ACC112 (cell line): ENCODE data around the gene METAP2.
"Not testable (repeated sequence)": the region's sequence is repeated elsewhere in the genome, so short reads cannot be mapped to it uniquely, and the experiment has no call there.

Experiments
- H2AFZ ChIP-seq: fragments of 200-600 bp; sonication (generic); one replicate; pipeline ENCODE4 v1.6.0; 2017; ENCODE audit warnings: antibody characterized with exemption, low read length; ENCODE audit not compliant: unreplicated experiment
- H3K27ac ChIP-seq: fragments of 200-600 bp; sonication (generic); 2 replicates; pipeline ENCODE4 v1.5.1; 2014; ENCODE audit warnings: low read depth, mild to moderate bottlenecking, antibody characterized with exemption, low read length, moderate library complexity
- H3K27me3 ChIP-seq: fragments of 200-600 bp; sonication (generic); 2 replicates; pipeline ENCODE4 v1.6.1; 2014; ENCODE audit warnings: mild to moderate bottlenecking, antibody characterized with exemption, low read length, moderate library complexity, mixed read lengths; ENCODE audit not compliant: insufficient read depth
- H3K36me3 ChIP-seq: fragments of 200-600 bp; sonication (generic); 2 replicates; pipeline ENCODE4 v1.6.1; 2016; ENCODE audit warnings: mild to moderate bottlenecking, antibody characterized with exemption, low read length, moderate library complexity, mixed read lengths; ENCODE audit not compliant: insufficient read depth
- H3K4me1 ChIP-seq: fragments of 200-600 bp; sonication (generic); one replicate; pipeline ENCODE4 v1.6.1; 2016; ENCODE audit warnings: low read length, mixed read lengths; ENCODE audit not compliant: insufficient read depth, unreplicated experiment, control insufficient read depth
- H3K4me3 ChIP-seq: fragments of 200-600 bp; sonication (generic); 2 replicates; pipeline ENCODE4 v1.5.1; 2014; ENCODE audit warnings: mild to moderate bottlenecking, low read depth, low read length
- H3K79me2 ChIP-seq: fragments of 200-600 bp; sonication (generic); one replicate; pipeline ENCODE4 v1.6.0; 2016; ENCODE audit warnings: low read length; ENCODE audit not compliant: control insufficient read depth, unreplicated experiment, insufficient read depth

Gene METAP2

DNA sequence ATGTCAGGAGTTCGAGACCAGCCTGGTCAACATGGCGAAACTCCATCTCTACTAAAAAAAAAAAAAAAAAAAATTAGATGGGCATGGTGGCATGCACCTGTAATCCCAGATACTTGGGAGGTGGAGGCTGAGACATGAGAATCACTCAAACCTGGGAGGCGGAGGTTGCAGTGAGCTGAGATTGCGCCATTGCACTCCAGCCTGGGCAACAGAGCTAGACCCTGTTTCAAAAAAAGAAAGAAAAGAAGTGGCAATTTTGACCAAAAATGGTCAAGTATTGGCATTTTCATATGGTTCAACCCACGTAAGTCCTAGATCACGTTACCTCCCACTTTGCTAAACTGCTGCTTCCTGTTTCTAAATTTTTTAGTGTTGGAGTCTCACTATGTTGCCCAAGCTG, 8.6 kb downstream of the METAP2 start:
- peaks cover 38% of the 10 kb centered on the region for H3K36me3 ChIP-seq
- not testable (repeated sequence) for H3K4me1 ChIP-seq, H3K4me3 ChIP-seq, H3K27ac ChIP-seq, H2AFZ ChIP-seq, H3K27me3 ChIP-seq
- peaks cover 64% of the 10 kb centered on the region for H3K79me2 ChIP-seq

DNA sequence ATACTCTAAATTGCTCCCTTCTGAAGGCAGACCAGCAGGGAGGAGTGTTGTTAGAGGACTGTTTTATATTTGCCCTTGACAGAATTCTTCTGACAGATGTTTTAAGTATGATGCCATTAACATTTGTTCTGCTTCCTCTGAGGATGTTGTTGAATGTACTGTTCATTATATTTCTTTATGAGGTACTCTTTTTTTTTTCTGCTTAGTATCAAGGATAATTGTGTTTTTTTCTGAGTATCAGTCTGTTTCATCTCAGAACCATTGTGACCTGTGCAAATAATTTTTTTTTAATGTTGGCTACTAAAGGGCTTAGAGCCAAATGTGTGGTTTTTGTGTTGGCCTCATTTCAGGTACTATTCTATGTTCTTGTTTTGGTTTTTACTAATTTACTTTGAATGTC, 10.6 kb downstream of the METAP2 start:
- H3K4me3 ChIP-seq: no peak overlapping the region
- H3K27me3 ChIP-seq: no peaks in the 10 kb centered on the region
- peaks cover 3% of the 10 kb centered on the region for H3K4me1 ChIP-seq
- no peak overlapping the region for H3K27ac ChIP-seq
- H2AFZ ChIP-seq: no peak overlapping the region
- H3K79me2 ChIP-seq: peaks cover 44% of the 10 kb centered on the region
- H3K36me3 ChIP-seq: peaks cover 37% of the 10 kb centered on the region

GRCh38 chr12:95487024-95487423, 13.1 kb downstream of the METAP2 start:
- Histone ChIP-seq H3K4me3 (no peak overlapping the region), H2AFZ (no peak overlapping the region), H3K27ac (no peak overlapping the region), H3K4me1 (no peaks in the 10 kb centered on the region), H3K36me3 (peaks cover 42% of the 10 kb centered on the region), H3K27me3 (no peaks in the 10 kb centered on the region), H3K79me2 (peaks cover 21% of the 10 kb centered on the region)

DNA sequence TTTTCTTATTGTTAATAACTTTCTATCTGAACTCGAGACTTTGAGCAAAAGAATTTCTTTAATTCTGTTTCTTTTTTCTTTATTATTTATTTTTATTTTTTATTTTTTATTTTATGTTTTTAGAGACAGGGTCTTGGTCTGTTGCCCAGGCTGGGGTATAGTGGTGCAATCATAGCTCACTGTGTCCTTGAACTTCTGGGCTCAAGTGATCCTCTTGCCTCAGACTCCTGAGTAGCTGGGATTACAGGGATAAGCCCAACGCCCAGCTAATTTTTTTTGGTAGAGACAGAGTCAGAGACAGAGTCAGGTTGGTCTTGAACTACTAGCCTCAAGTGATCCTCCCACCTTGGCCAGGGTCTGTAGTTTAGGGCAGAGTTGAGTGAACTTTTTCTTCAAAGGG, 18.5 kb downstream of the METAP2 start:
- H3K4me1 ChIP-seq: no peaks in the 10 kb centered on the region
- no peak overlapping the region for H2AFZ ChIP-seq
- no peak overlapping the region for H3K27ac ChIP-seq
- H3K79me2 ChIP-seq: no peaks in the 10 kb centered on the region
- no peaks in the 10 kb centered on the region for H3K27me3 ChIP-seq
- H3K4me3 ChIP-seq: no peak overlapping the region
- peaks cover 60% of the 10 kb centered on the region for H3K36me3 ChIP-seq

DNA sequence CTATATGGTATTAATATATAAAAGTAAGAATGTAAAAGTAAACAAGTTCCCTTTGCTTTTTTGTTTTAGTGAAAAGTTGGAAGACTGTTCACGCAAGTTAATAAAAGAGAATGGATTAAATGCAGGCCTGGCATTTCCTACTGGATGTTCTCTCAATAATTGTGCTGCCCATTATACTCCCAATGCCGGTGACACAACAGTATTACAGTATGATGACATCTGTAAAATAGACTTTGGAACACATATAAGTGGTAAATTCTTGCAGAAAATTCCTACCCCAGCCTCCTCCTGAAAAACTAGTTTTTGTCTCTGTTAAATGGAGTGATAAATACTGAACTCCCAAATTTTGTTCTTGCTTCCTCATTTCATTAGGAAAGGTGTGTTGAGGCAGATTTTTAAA, 20.9 kb downstream of the METAP2 start:
- Histone ChIP-seq H3K79me2 (peaks cover 4% of the 10 kb centered on the region), H3K36me3 (peaks cover 66% of the 10 kb centered on the region), H3K27ac (no peak overlapping the region), H2AFZ (no peak overlapping the region), H3K4me3 (no peak overlapping the region), H3K27me3 (no peaks in the 10 kb centered on the region), H3K4me1 (no peaks in the 10 kb centered on the region)

GRCh38 chr12:95495433-95495832, 21.5 kb downstream of the METAP2 start:
- Histone ChIP-seq H3K79me2 (peaks cover 7% of the 10 kb centered on the region), H3K27me3 (no peaks in the 10 kb centered on the region), H2AFZ (no peak overlapping the region), H3K36me3 (peaks cover 70% of the 10 kb centered on the region), H3K27ac (no peak overlapping the region), H3K4me3 (no peak overlapping the region), H3K4me1 (no peaks in the 10 kb centered on the region)

DNA sequence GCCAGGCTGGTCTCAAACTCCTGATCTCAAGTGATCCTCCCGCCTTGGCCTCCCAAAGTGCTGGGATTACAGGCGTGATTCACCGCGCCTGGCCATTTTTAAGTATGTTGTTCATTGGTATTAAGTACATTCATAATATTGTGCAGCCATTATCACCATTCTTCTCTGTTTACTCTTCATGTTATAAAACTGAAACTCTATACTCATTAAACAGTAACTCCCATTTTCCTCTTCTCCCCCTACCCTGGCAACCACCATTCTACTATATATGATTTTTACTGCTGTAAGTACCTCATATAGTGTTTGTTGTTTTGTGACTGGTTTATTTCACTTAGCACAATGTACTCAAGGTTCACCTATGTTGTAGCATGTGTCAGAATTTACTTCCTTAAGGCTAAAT, 23.1 kb downstream of the METAP2 start:
- H3K79me2 ChIP-seq: peaks cover 10% of the 10 kb centered on the region
- H3K4me3 ChIP-seq: no peak overlapping the region
- no peak overlapping the region for H2AFZ ChIP-seq
- peaks cover 65% of the 10 kb centered on the region for H3K36me3 ChIP-seq
- no peaks in the 10 kb centered on the region for H3K4me1 ChIP-seq
- no peaks in the 10 kb centered on the region for H3K27me3 ChIP-seq
- no peak overlapping the region for H3K27ac ChIP-seq

- Histone ChIP-seq H3K4me3 (no peak overlapping the region), H3K27ac (no peak overlapping the region), H2AFZ (no peak overlapping the region), H3K4me1 (no peaks in the 10 kb centered on the region), H3K36me3 (peaks cover 60% of the 10 kb centered on the region), H3K79me2 (peaks cover 13% of the 10 kb centered on the region), H3K27me3 (no peaks in the 10 kb centered on the region)
Measured at GRCh38 chr12:95498968-95499367, 25.0 kb downstream of the METAP2 start.

GRCh38 chr12:95499772-95500171, 25.8 kb downstream of the METAP2 start:
- Histone ChIP-seq H2AFZ (no peak overlapping the region), H3K27me3 (no peaks in the 10 kb centered on the region), H3K4me3 (no peak overlapping the region), H3K4me1 (no peaks in the 10 kb centered on the region), H3K36me3 (peaks cover 53% of the 10 kb centered on the region), H3K79me2 (peaks cover 13% of the 10 kb centered on the region), H3K27ac (no peak overlapping the region)

DNA sequence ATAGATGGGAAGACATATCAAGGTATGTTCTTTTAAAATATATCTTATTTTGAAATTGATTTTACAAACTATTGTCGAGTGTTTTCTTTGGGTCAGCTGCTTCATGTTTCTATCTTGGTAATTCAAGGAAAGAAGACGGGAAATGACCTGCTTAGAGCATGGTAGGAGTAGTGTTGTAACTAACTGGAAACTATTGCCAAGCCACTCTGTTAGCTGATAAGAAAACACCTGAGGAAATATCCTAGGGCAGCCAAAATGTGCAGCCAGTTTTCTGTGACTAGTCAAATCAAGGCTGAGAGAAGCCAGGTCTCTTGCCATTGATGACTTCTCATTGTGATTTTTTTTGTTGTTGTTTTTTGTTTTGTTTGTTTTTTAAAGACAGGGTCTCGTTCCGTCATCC, 30.2 kb downstream of the METAP2 start:
- Histone ChIP-seq H3K27ac (no peak overlapping the region), H3K79me2 (peaks cover 13% of the 10 kb centered on the region), H3K27me3 (no peaks in the 10 kb centered on the region), H3K36me3 (peaks cover 37% of the 10 kb centered on the region), H3K4me1 (no peaks in the 10 kb centered on the region), H3K4me3 (no peak overlapping the region), H2AFZ (no peak overlapping the region)

DNA sequence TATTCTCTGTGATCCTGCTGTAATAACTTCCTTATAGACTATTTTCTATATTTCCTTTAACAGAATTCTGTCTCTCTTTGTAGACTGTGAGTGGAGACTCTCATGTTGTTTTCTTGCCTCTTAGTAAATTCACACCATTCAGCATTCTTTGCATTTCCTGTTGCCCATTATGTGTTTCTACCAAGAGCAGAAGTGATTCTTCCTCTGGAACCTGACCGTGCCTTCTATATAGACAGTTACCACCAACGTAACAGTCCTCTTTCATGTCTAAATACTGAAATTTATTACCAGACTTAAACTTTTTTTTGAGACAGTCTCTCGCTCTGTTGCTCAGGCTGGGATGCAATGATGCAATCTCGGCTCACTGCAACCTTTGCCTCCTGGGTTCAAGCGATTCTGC, 31.1 kb downstream of the METAP2 start:
- H3K27ac ChIP-seq: no peak overlapping the region
- no peaks in the 10 kb centered on the region for H3K4me1 ChIP-seq
- H2AFZ ChIP-seq: no peak overlapping the region
- peaks cover 12% of the 10 kb centered on the region for H3K79me2 ChIP-seq
- no peaks in the 10 kb centered on the region for H3K27me3 ChIP-seq
- H3K4me3 ChIP-seq: no peak overlapping the region
- H3K36me3 ChIP-seq: peaks cover 34% of the 10 kb centered on the region
